Pancreas (tissue), 10 donors: Measurements from ENCODE around the gene TOM1L1. TPM values are rescaled to one million over a fixed set of nuclear protein-coding genes. Genes with fewer than 3 reads are reported as not detected.

Experiments used
- ATAC-seq, 4 donors: fragments of 200-7000 bp; cut with Tn5 transposase; one replicate each; pipeline versions ENCODE4 v1.8.0 to v1.9.1; 2020; ENCODE audit warnings: mild to moderate bottlenecking in 4 of 4, moderate library complexity in 4 of 4
- DNase-seq, 6 donors: peaks; one replicate each; pipeline ENCODE4 v3.0.0-alpha.2; 2020
- FAIRE-seq: peaks from 2 replicates; lab custom pipeline; 2012; peaks lifted over from hg19 to GRCh38; lab: Jason Lieb, UNC
- H3K27ac ChIP-seq, 4 donors: fragments of 200-600 bp; sonication (generic); 1 replicate in 3 of 4; 2 replicates in 1 of 4; pipeline versions ENCODE4 v1.5.0 to v1.8.0; 2020
- H3K27me3 ChIP-seq, 4 donors: fragments of 200-600 bp; one replicate each; pipeline ENCODE4 v1.8.0; 2021
- H3K36me3 ChIP-seq, 3 donors: fragments of 200-600 bp; sonication (generic) in 1 of 3; one replicate each; pipeline versions ENCODE4 v1.5.0 to v1.8.0; 2020 to 2021
- H3K4me1 ChIP-seq, 3 donors: fragments of 200-600 bp; one replicate each; pipeline ENCODE4 v1.8.0; 2021
- H3K4me3 ChIP-seq, 4 donors: fragments of 200-600 bp; sonication (generic) in 2 of 4; one replicate each; pipeline versions ENCODE4 v1.5.0 to v1.8.0; 2020 to 2021
- H3K9me3 ChIP-seq, 4 donors: fragments of 200-600 bp; one replicate each; pipeline ENCODE4 v1.8.0; 2021
- CTCF ChIP-seq, 4 donors: fragments of 200-600 bp; sonication (generic) in 3 of 4; IDR thresholded peaks; one replicate each; pipeline versions ENCODE4 v1.5.0 to v1.8.0; 2021; ENCODE audit warnings: antibody characterized with exemption in 4 of 4
- WGBS, 2 donors: extraction: QIAGEN DNeasy Blood & Tissue Kit; methylation state at CpG; one replicate each; pipeline ENCODE4 v1.1.7; 2013; 5-methylcytosine and 5-hydroxymethylcytosine counted together
- intact Hi-C, 3 donors: fragments of 100-400 bp; cut with DNase I; formaldehyde crosslinking; loops; one replicate each; pipeline versions ENCODE4 v1.11.1 to v1.14.2; 2022
- polyA plus RNA-seq, 2 donors: library from polyadenylated mRNA; stranded (reverse); fragments of 200-250 nt; gene quantifications; one replicate each; pipeline ENCODE4 v1.2.3, GENCODE V29; 2013
- total RNA-seq, 6 donors: library from RNA; stranded (reverse); fragmentation: NEBNext Ultra II Directional in 4 of 6; extraction: Animal tissue kit (Norgen Biotek cat#: 25700) in 4 of 6; gene quantifications; one replicate each; pipeline versions ENCODE4 v1.2.1 to v1.2.4, GENCODE V29; 2021 to 2023
- donor health status: healthy with polysubstance abuse.
- donor health status: DM: no; HTN: no; CAD: no; lungs with moderate emphysema.
- donor health status: DM: no; HTN: no; CAD: no.
- donor health status: control.
- donor health status: control.
- donor health status: Bipolar disorder and iron deficiency.
- donor health status: DM: yes; HTN: yes; CAD: no.
- donor health status: DM: no; HTN: no; CAD: no.
- donor health status: DM: no; HTN: no; CAD: no.
- donor health status: DM: yes; HTN: yes; CAD: no.

TOM1L1 gene
- total and polyA plus RNA-seq, 8 donors: 14.2 to 39.0 (median 31.8) TPM

- WGBS, 2 donors: 78 to 88% methylated on average over 6 of the region's 6 CpGs
- Histone ChIP-seq H3K4me1 (no peaks in the 10 kb centered on the region), H3K9me3 (no peaks in the 10 kb centered on the region), H3K27ac (no peak overlapping the region), H3K27me3 (no peaks in the 10 kb centered on the region), H3K4me3 (no peak overlapping the region), H3K36me3 (no peaks in the 10 kb centered on the region)
- intact Hi-C loops: no loop called here
- TF ChIP-seq CTCF (IDR thresholded peaks at IDR 0.05): no peak
- no peak for ATAC-seq
- DNase-seq: no peak
- no peak for FAIRE-seq
These were observed 23.9 kb upstream of the TOM1L1 start for GRCh38 chr17:54876656-54877195.

- FAIRE-seq: no peak
- no peak for TF ChIP-seq CTCF (IDR thresholded peaks at IDR 0.05)
These were observed 19.2 kb upstream of the TOM1L1 start for GRCh38 chr17:54881255-54881972.

GRCh38 chr17:54882371-54882770 is 18.3 kb upstream of the TOM1L1 start:
- WGBS, 2 donors: 60 to 61% methylated on average over 4 of the region's 4 CpGs
- Histone ChIP-seq H3K36me3 (no peaks in the 10 kb centered on the region), H3K27ac (no peak overlapping the region), H3K4me1 (no peaks in the 10 kb centered on the region), H3K4me3 (no peak overlapping the region), H3K9me3 (no peaks in the 10 kb centered on the region), H3K27me3 (no peaks in the 10 kb centered on the region)
- DNase-seq (no peak), ATAC-seq (no peak), FAIRE-seq (no peak)
- intact Hi-C loops: no loop called here
- no peak for TF ChIP-seq CTCF (IDR thresholded peaks at IDR 0.05)

More at GRCh38 chr17:54881255-54881972, 19.2 kb upstream of the TOM1L1 start:
- Histone ChIP-seq H3K36me3 (no peaks in the 10 kb centered on the region), H3K9me3 (no peaks in the 10 kb centered on the region), H3K4me3 (no peak overlapping the region), H3K27me3 (no peaks in the 10 kb centered on the region), H3K27ac (no peak overlapping the region), H3K4me1 (no peaks in the 10 kb centered on the region)
- DNase-seq (no peak), ATAC-seq (no peak)
- 76 to 78% methylated on average over 10 of the region's 10 CpGs for WGBS, 2 donors
- intact Hi-C loops: no loop called here

- Histone ChIP-seq H3K27me3 (no peaks in the 10 kb centered on the region), H3K36me3 (no peaks in the 10 kb centered on the region), H3K4me3 (no peak overlapping the region), H3K9me3 (no peaks in the 10 kb centered on the region), H3K4me1 (no peaks in the 10 kb centered on the region), H3K27ac (no peak overlapping the region)
- intact Hi-C loops: no loop called here
- FAIRE-seq (no peak), ATAC-seq (no peak), DNase-seq (no peak)
- 77 to 85% methylated on average over 3 of the region's 3 CpGs for WGBS, 2 donors
- no peak for TF ChIP-seq CTCF (IDR thresholded peaks at IDR 0.05)
These were observed 17.7 kb upstream of the TOM1L1 start for GRCh38 chr17:54882950-54883349.

- H3K9me3 ChIP-seq: no peaks in the 10 kb centered on the region
- DNase-seq: no peak
- H3K27me3 ChIP-seq: no peaks in the 10 kb centered on the region
- TF ChIP-seq CTCF (IDR thresholded peaks at IDR 0.05): no peak
- intact Hi-C loops: no loop called here
- no peak for FAIRE-seq
- H3K36me3 ChIP-seq: no peaks in the 10 kb centered on the region
- no peak overlapping the region for H3K27ac ChIP-seq
- no peak for ATAC-seq
- no peak overlapping the region for H3K4me3 ChIP-seq
- H3K4me1 ChIP-seq: no peaks in the 10 kb centered on the region
- WGBS, 2 donors: 78 to 83% methylated on average over 2 of the region's 2 CpGs
These were observed 16.7 kb upstream of the TOM1L1 start for GRCh38 chr17:54883939-54884338.
